Liver (tissue), 9 donors: ENCODE measurements around the gene TJP2. TPM values are rescaled to one million over a fixed set of nuclear protein-coding genes. Genes with fewer than 3 reads are reported as not detected.
A peak's percentile ranks its signal among the peaks of the same experiment; 100 is the strongest.

Experiments used
- DNase-seq: peaks from one replicate; pipeline ENCODE4 v3.0.0-alpha.2; 2017; ENCODE audit warnings: low spot score
- H3K27ac ChIP-seq, 2 donors: one replicate each; pipeline ENCODE4 v1.7.0; 2013; ENCODE audit warnings: inconsistent platforms in 2 of 2, low read length in 2 of 2, control low read depth in 1 of 2, low read depth in 1 of 2, mild to moderate bottlenecking in 1 of 2
- H3K27me3 ChIP-seq, 4 donors: one replicate each; pipeline versions ENCODE4 v1.6.1 to v1.7.0; 2013; ENCODE audit warnings: low read length in 3 of 4, inconsistent platforms in 1 of 4, mild to moderate bottlenecking in 1 of 4, moderate library complexity in 1 of 4; ENCODE audit not compliant: control insufficient read depth in 4 of 4, insufficient read depth in 4 of 4
- H3K36me3 ChIP-seq, 4 donors: one replicate each; pipeline versions ENCODE4 v1.6.1 to v1.7.0; 2013; ENCODE audit warnings: low read length in 3 of 4, mild to moderate bottlenecking in 3 of 4, low read depth in 1 of 4, moderate library complexity in 1 of 4; ENCODE audit not compliant: control insufficient read depth in 4 of 4, insufficient read depth in 3 of 4
- H3K4me1 ChIP-seq, 4 donors: one replicate each; pipeline versions ENCODE4 v1.6.1 to v1.7.0; 2013; ENCODE audit warnings: low read length in 3 of 4, mild to moderate bottlenecking in 3 of 4, moderate library complexity in 1 of 4; ENCODE audit not compliant: control insufficient read depth in 4 of 4, insufficient read depth in 4 of 4
- H3K4me3 ChIP-seq, 3 donors: one replicate each; pipeline versions ENCODE4 v1.6.1 to v1.7.0; 2013; ENCODE audit warnings: low read length in 3 of 3, control low read depth in 1 of 3, low read depth in 1 of 3, mild to moderate bottlenecking in 1 of 3
- H3K9ac ChIP-seq, 2 donors: one replicate each; pipeline ENCODE4 v1.7.0; 2013; ENCODE audit warnings: low read length in 2 of 2, mild to moderate bottlenecking in 2 of 2, moderate library complexity in 2 of 2, control low read depth in 1 of 2, low read depth in 1 of 2
- H3K9me3 ChIP-seq, 4 donors: one replicate each; pipeline versions ENCODE4 v1.6.1 to v1.7.0; 2013; ENCODE audit warnings: low read length in 3 of 4; ENCODE audit not compliant: control insufficient read depth in 4 of 4
- ATF3 ChIP-seq: IDR thresholded peaks from 2 replicates; pipeline ENCODE4 v1.6.1; 2016; ENCODE audit warnings: antibody characterized with exemption
- EGR1 ChIP-seq, 2 donors: IDR thresholded peaks; 2 replicates each; pipeline ENCODE4 v1.6.1; 2016 to 2018; ENCODE audit warnings: antibody characterized with exemption in 2 of 2, low read depth in 2 of 2
- FOXA1 ChIP-seq: IDR thresholded peaks from 2 replicates; pipeline ENCODE4 v1.6.1; 2016; ENCODE audit warnings: antibody characterized with exemption
- FOXA2 ChIP-seq: IDR thresholded peaks from 2 replicates; pipeline ENCODE4 v1.6.1; 2016; ENCODE audit warnings: antibody characterized with exemption
- GABPA ChIP-seq, 2 donors: IDR thresholded peaks in 1 of 2; conservative IDR thresholded peaks in 1 of 2; 2 replicates each; pipeline ENCODE4 v1.6.1; 2016; ENCODE audit warnings: antibody characterized with exemption in 2 of 2, mild to moderate bottlenecking in 1 of 2, moderate library complexity in 1 of 2
- HNF4G ChIP-seq: IDR thresholded peaks from 2 replicates; pipeline ENCODE4 v1.6.1; 2016; ENCODE audit warnings: antibody characterized with exemption
- JUND ChIP-seq, 2 donors: IDR thresholded peaks; 2 replicates each; pipeline ENCODE4 v1.6.1; 2016; ENCODE audit warnings: antibody characterized with exemption in 2 of 2
- RAD21 ChIP-seq, 2 donors: IDR thresholded peaks; 2 replicates each; pipeline ENCODE4 v1.6.1; 2016; ENCODE audit warnings: antibody characterized with exemption in 2 of 2, mild to moderate bottlenecking in 2 of 2
- REST ChIP-seq: IDR thresholded peaks from 2 replicates; pipeline ENCODE4 v1.6.1; 2016; ENCODE audit warnings: antibody characterized with exemption, mild to moderate bottlenecking
- SP1 ChIP-seq: IDR thresholded peaks from 2 replicates; pipeline ENCODE4 v1.6.1; 2018; ENCODE audit warnings: antibody characterized with exemption, mild to moderate bottlenecking
- TAF1 ChIP-seq: conservative IDR thresholded peaks from 2 replicates; pipeline ENCODE4 v1.6.1; 2016; ENCODE audit warnings: antibody characterized with exemption, mild to moderate bottlenecking
- YY1 ChIP-seq: IDR thresholded peaks from 2 replicates; pipeline ENCODE4 v1.6.1; 2016; ENCODE audit warnings: antibody characterized with exemption, mild to moderate bottlenecking
- ZBTB33 ChIP-seq: IDR thresholded peaks from 2 replicates; pipeline ENCODE4 v1.6.1; 2016; ENCODE audit warnings: antibody characterized with exemption
- WGBS: extraction: QIAGEN DNeasy Blood & Tissue Kit; methylation state at CpG from one replicate; pipeline ENCODE4 v1.1.7; 2013; 5-methylcytosine and 5-hydroxymethylcytosine counted together
- polyA plus RNA-seq, 2 donors: library from polyadenylated mRNA; stranded (reverse) in 1 of 2; unstranded in 1 of 2; fragments of 200-250 nt in 1 of 2; fragments of >200 nt in 1 of 2; fragmentation: Nextera tagmentation in 1 of 2; extraction: Ambion mirVana in 1 of 2; gene quantifications; one replicate each; pipeline versions ENCODE4 v1.2.1 to v1.2.3, GENCODE V29; 2013 to 2015
- total RNA-seq, 2 donors: library from RNA; depleted of rRNA; stranded (reverse); fragments of >200 nt; gene quantifications; one replicate each; pipeline ENCODE4 v1.2.3, GENCODE V29; 2014
- donor health status: healthy.
- donor health status: healthy.
- donor health status: healthy.
- donor health status: healthy.
- donor health status: healthy.

TJP2 gene
- total and polyA plus RNA-seq, 4 donors = 23.2 to 74.0 (median 32.6) TPM

- H3K9ac ChIP-seq = no peak overlapping the region
- 65% methylated on average over 4 of the region's 4 CpGs for WGBS
These were observed 7.9 kb downstream of the TJP2 start for GRCh38 chr9:69181908-69182353.

GRCh38 chr9:69184266-69184665, 10.2 kb downstream of the TJP2 start:
- H3K9me3 ChIP-seq = no peaks in the 10 kb centered on the region
- H3K4me1 ChIP-seq = peaks cover 9 to 65% (median 38%) of the 10 kb centered on the region in 4 donors
- no peak for DNase-seq
- H3K27ac ChIP-seq = no peak overlapping the region
- 94% methylated on average over 5 of the region's 5 CpGs for WGBS
- peaks cover 0 to 8% (median 2%) of the 10 kb centered on the region in 4 donors for H3K36me3 ChIP-seq
- no peaks in the 10 kb centered on the region for H3K27me3 ChIP-seq
- no peak overlapping the region for H3K4me3 ChIP-seq
- no peak overlapping the region for H3K9ac ChIP-seq
- TF ChIP-seq TAF1 = no peak
- TF ChIP-seq HNF4G = no peak
- no peak for TF ChIP-seq SP1
- TF ChIP-seq GABPA (IDR thresholded peaks at IDR 0.05 in 1 of 2, conservative IDR thresholded peaks at IDR 0.05 in 1 of 2) = no peak
- no peak for TF ChIP-seq JUND (IDR thresholded peaks at IDR 0.05)
- no peak for TF ChIP-seq FOXA1
- no peak for TF ChIP-seq FOXA2
- TF ChIP-seq RAD21 (IDR thresholded peaks at IDR 0.05) = no peak
- no peak for TF ChIP-seq REST
- no peak for TF ChIP-seq EGR1 (IDR thresholded peaks at IDR 0.05; ENCODE audit: low read depth in 2 of 2)
- no peak for TF ChIP-seq ZBTB33

More at GRCh38 chr9:69181908-69182353, 7.9 kb downstream of the TJP2 start:
- peaks cover 0 to 8% (median 2%) of the 10 kb centered on the region in 4 donors for H3K36me3 ChIP-seq
- TF ChIP-seq ATF3 = no peak
- TF ChIP-seq YY1 = peak; percentile 26
- no peak for TF ChIP-seq EGR1 (IDR thresholded peaks at IDR 0.05; ENCODE audit: low read depth in 2 of 2)
- TF ChIP-seq JUND (IDR thresholded peaks at IDR 0.05) = no peak
- peak overlapping the region; percentile 65 to 83 for H3K27ac ChIP-seq
- H3K27me3 ChIP-seq = no peaks in the 10 kb centered on the region
- DNase-seq = no peak
- H3K9me3 ChIP-seq = no peaks in the 10 kb centered on the region
- H3K4me1 ChIP-seq = peaks cover 8 to 60% (median 29%) of the 10 kb centered on the region in 4 donors
- no peak overlapping the region for H3K4me3 ChIP-seq
